ENCODE results near the gene GAST. TPM values are rescaled to one million over a fixed set of nuclear protein-coding genes. Genes with fewer than 3 reads are reported as not detected.

The GAST gene
- total RNA-seq, 1 experiment from 2014 or later = not detected

DNA sequence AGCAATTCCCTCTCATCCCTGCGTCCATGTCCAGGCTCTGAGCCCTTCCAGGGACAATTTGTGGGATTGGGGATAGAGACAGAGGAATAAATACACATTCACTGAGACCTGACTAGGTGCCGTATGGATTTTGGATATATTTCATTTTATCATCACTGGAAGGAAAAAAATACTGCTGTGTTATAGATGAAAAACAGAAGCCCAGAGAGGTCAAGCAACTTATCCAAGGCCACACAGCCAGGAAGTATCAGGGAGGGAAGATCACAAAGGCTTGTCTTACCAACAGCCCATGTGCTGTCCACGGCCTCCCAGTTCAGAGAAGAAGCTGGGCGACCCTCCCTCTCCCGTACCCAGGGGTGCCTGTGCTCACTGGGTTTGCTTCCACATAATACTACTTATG, 28.4 kb downstream of the GAST start:
- Histone ChIP-seq H3K27me3 (ENCODE audit: insufficient read depth, low read length) (peaks cover 4% of the 10 kb centered on the region; the same call in 1 of the 2 replicates), H3K79me2 (ENCODE audit: insufficient read depth, low read length) (no peaks in the 10 kb centered on the region), H3K4ac (ENCODE audit: low read depth, low read length) (no peak overlapping the region), H3K18ac (ENCODE audit: insufficient read length, low read depth, low read length) (no peak overlapping the region), H3K4me1 (ENCODE audit: insufficient read depth, low read length) (no peaks in the 10 kb centered on the region), H3K27ac (ENCODE audit: insufficient read length, low read depth, low read length) (no peak overlapping the region), H2BK20ac (ENCODE audit: low read depth, low read length, poor library complexity, severe bottlenecking) (no peak overlapping the region), H3K14ac (ENCODE audit: insufficient read depth, low read length) (no peak overlapping the region), H4K20me1 (ENCODE audit: control insufficient read depth, insufficient read depth, insufficient read length) (no peaks in the 10 kb centered on the region), H3T11ph (ENCODE audit: low read length) (no peak overlapping the region), H3K9me3 (ENCODE audit: control insufficient read depth, low read depth, low read length) (no peaks in the 10 kb centered on the region), H3K56ac (ENCODE audit: insufficient read length, low read depth, low read length) (no peak overlapping the region), H4K8ac (replicated peaks; ENCODE audit: insufficient read length, low read depth, low read length) (no peak overlapping the region), H3K23me2 (ENCODE audit: insufficient read length, low read depth, low read length, poor library complexity, severe bottlenecking) (no peaks in the 10 kb centered on the region), H4K5ac (ENCODE audit: insufficient read length, low read depth, low read length) (no peak overlapping the region), H4K91ac (ENCODE audit: insufficient read length, low read depth, low read length) (no peak overlapping the region), H3K23ac (ENCODE audit: insufficient read length, low read depth, low read length) (no peak overlapping the region), H2BK15ac (ENCODE audit: low read depth, low read length) (no peak overlapping the region), H2BK12ac (ENCODE audit: insufficient read length, low read depth, low read length) (no peak overlapping the region), H2BK120ac (ENCODE audit: low read depth, low read length, poor library complexity, severe bottlenecking) (no peak overlapping the region), H2AFZ (ENCODE audit: low read length) (no peak overlapping the region), H3K9ac (ENCODE audit: extremely low read depth, insufficient read length, low read length) (no peak overlapping the region), H2AK5ac (ENCODE audit: insufficient read length, low read length) (no peak overlapping the region), H3K79me1 (ENCODE audit: insufficient read depth, low read depth, low read length, poor library complexity, severe bottlenecking) (no peaks in the 10 kb centered on the region), H3K4me2 (ENCODE audit: insufficient read depth, insufficient read length, low read length) (no peak overlapping the region), H2BK5ac (ENCODE audit: insufficient read length, low read length) (no peak overlapping the region)
- TF ChIP-seq, protein P1, sequence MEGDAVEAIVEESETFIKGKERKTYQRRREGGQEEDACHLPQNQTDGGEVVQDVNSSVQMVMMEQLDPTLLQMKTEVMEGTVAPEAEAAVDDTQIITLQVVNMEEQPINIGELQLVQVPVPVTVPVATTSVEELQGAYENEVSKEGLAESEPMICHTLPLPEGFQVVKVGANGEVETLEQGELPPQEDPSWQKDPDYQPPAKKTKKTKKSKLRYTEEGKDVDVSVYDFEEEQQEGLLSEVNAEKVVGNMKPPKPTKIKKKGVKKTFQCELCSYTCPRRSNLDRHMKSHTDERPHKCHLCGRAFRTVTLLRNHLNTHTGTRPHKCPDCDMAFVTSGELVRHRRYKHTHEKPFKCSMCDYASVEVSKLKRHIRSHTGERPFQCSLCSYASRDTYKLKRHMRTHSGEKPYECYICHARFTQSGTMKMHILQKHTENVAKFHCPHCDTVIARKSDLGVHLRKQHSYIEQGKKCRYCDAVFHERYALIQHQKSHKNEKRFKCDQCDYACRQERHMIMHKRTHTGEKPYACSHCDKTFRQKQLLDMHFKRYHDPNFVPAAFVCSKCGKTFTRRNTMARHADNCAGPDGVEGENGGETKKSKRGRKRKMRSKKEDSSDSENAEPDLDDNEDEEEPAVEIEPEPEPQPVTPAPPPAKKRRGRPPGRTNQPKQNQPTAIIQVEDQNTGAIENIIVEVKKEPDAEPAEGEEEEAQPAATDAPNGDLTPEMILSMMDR (conservative IDR thresholded peaks at IDR 0.05) = no peak
- Mint-ChIP-seq H3K27me3 (ENCODE audit: low read depth) (peaks cover 25% of the 10 kb centered on the region), H3K27ac (no peak overlapping the region; a peak in 1 of 7 replicates), H3K4me1 (peaks cover 10 to 29% of the 10 kb centered on the region in 2 experiments), H3K9me3 (no peaks in the 10 kb centered on the region), H3K4me3 (no peak overlapping the region), H3K36me3 (ENCODE audit: insufficient read depth in 1 of 3, low read depth in 3 of 3) (no peaks in the 10 kb centered on the region)
- DNase-seq = no peak
- no CpG with 5 or more reads among the region's 5 CpGs for WGBS (ENCODE audit: extremely low coverage, insufficient read length, low lambda C conversion rate)
